PFSK-1 (cell line): ENCODE measurements around the gene TTC21B.

Experiments
- FOXP2 ChIP-seq: optimal IDR thresholded peaks from 2 replicates; pipeline ENCODE3; 2011; ENCODE audit warnings: borderline replicate concordance, control low read depth, inconsistent platforms; ENCODE audit not compliant: insufficient read depth; ENCODE audit errors: extremely low read length, extremely low read depth
- POLR2AphosphoS5 ChIP-seq: IDR thresholded peaks from 2 replicates; pipeline ENCODE4 v1.6.1; 2012; ENCODE audit warnings: low read depth, mild to moderate bottlenecking, control low read depth, low read length, moderate library complexity
- REST ChIP-seq, 2 experiments: IDR thresholded peaks; 2 replicates each; pipeline versions ENCODE4 v1.6.1 to v1.8.0; 2011 to 2012; ENCODE audit warnings: low read depth in 2 of 2, low read length in 2 of 2, control low read depth in 1 of 2, inconsistent platforms in 1 of 2, mild to moderate bottlenecking in 1 of 2, moderate library complexity in 1 of 2; ENCODE audit not compliant: insufficient read depth in 1 of 2
- SIN3A ChIP-seq: IDR thresholded peaks from 2 replicates; pipeline ENCODE4 v1.6.1; 2012; ENCODE audit warnings: mild to moderate bottlenecking, low read length, moderate library complexity, borderline replicate concordance; ENCODE audit not compliant: insufficient read depth
- TAF1 ChIP-seq: IDR thresholded peaks from 2 replicates; pipeline ENCODE4 v1.6.1; 2012; ENCODE audit warnings: low read length, control low read depth, borderline replicate concordance; ENCODE audit not compliant: insufficient read depth

- TF ChIP-seq POLR2AphosphoS5 (no peak), REST (IDR thresholded peaks at IDR 0.05; ENCODE audit: insufficient read depth in 1 of 2, low read depth in 2 of 2, low read length in 2 of 2) (no peak), SIN3A (no peak), FOXP2 (no peak), TAF1 (no peak)
Observed at GRCh38 chr2:165985120-165985519, 31.5 kb upstream of the TTC21B start.
